Measurements from ENCODE around the gene GRID2. TPM values are rescaled to one million over a fixed set of nuclear protein-coding genes. Genes with fewer than 3 reads are reported as not detected.

GRID2 gene
- total and polyA plus RNA-seq, 4 donors = under 0.01 to 0.02 TPM; not detected in 2

GRCh38 chr4:92257931-92258857, 45.6 kb upstream of the GRID2 start:
- no peaks in the 10 kb centered on the region for H3K36me3 ChIP-seq (ENCODE audit: control insufficient read depth in 4 of 4, insufficient read depth in 3 of 4, low read depth in 1 of 4, low read length in 3 of 4)
- H3K4me3 ChIP-seq (ENCODE audit: low read depth in 1 of 3, low read length in 3 of 3) = no peak overlapping the region
- H3K27me3 ChIP-seq (ENCODE audit: control insufficient read depth in 4 of 4, insufficient read depth in 4 of 4, low read length in 3 of 4) = peaks cover 0 to 8% (median 0%) of the 10 kb centered on the region in 4 donors
- H3K9ac ChIP-seq (ENCODE audit: low read depth in 1 of 2, low read length in 2 of 2) = no peak overlapping the region
- no peak overlapping the region for H3K27ac ChIP-seq (ENCODE audit: low read depth in 1 of 2, low read length in 2 of 2)
- DNase-seq (ENCODE audit: low spot score) = no peak
- TF ChIP-seq, protein P1, sequence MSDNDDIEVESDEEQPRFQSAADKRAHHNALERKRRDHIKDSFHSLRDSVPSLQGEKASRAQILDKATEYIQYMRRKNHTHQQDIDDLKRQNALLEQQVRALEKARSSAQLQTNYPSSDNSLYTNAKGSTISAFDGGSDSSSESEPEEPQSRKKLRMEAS (IDR thresholded peaks at IDR 0.05) = no peak
- TF ChIP-seq FOXA2 (IDR thresholded peaks at IDR 0.05) = no peak
- no peak for TF ChIP-seq HNF4G (IDR thresholded peaks at IDR 0.05)
- TF ChIP-seq GABPA (IDR thresholded peaks at IDR 0.05 in 1 of 2, conservative IDR thresholded peaks at IDR 0.05 in 1 of 2) = no peak
- no peak for TF ChIP-seq JUND (IDR thresholded peaks at IDR 0.05)
- no peak for TF ChIP-seq HNF4A (conservative IDR thresholded peaks at IDR 0.05)
- no peak for TF ChIP-seq SP1 (IDR thresholded peaks at IDR 0.05)
- WGBS = 6% methylated on average over 1 of the region's 1 CpG
- H3K4me1 ChIP-seq (ENCODE audit: control insufficient read depth in 4 of 4, insufficient read depth in 4 of 4, low read length in 3 of 4) = no peaks in the 10 kb centered on the region
- H3K9me3 ChIP-seq (ENCODE audit: control insufficient read depth in 4 of 4, low read length in 3 of 4) = peaks cover 0 to 6% (median 2%) of the 10 kb centered on the region in 4 donors

DNA sequence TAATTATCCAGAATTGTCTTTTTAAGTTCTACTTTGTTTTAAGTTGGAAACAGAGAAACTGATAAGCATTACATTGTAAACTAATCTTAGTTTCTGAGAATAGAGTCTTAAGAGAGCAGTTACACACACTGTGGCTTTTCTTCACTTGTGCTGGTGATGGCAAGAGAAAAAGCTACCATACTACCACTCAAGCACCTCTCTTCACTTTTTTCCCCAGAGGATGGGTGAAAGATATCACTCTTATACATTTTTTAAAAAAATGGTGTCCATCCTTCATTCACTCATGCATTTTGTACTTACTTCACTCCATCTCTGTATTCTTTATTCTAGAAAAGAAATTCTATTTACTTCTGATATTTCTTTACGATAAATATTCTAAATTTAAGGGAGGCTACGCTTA, 42.5 kb upstream of the GRID2 start:
- H3K4me3 ChIP-seq (ENCODE audit: low read depth in 1 of 3, low read length in 3 of 3) = no peak overlapping the region
- no peak overlapping the region for H3K9ac ChIP-seq (ENCODE audit: low read depth in 1 of 2, low read length in 2 of 2)
- DNase-seq (ENCODE audit: low spot score) = no peak
- TF ChIP-seq SP1 (IDR thresholded peaks at IDR 0.05) = no peak
- no peak for TF ChIP-seq FOXA1 (IDR thresholded peaks at IDR 0.05)
- TF ChIP-seq REST (IDR thresholded peaks at IDR 0.05) = no peak
- TF ChIP-seq ZBTB33 (IDR thresholded peaks at IDR 0.05) = no peak
- 89% methylated on average over 2 of the region's 2 CpGs for WGBS
- peaks cover 0 to 4% (median 0%) of the 10 kb centered on the region in 4 donors for H3K27me3 ChIP-seq (ENCODE audit: control insufficient read depth in 4 of 4, insufficient read depth in 4 of 4, low read length in 3 of 4)
- H3K27ac ChIP-seq (ENCODE audit: low read depth in 1 of 2, low read length in 2 of 2) = no peak overlapping the region
- H3K36me3 ChIP-seq (ENCODE audit: control insufficient read depth in 4 of 4, insufficient read depth in 3 of 4, low read depth in 1 of 4, low read length in 3 of 4) = no peaks in the 10 kb centered on the region
- H3K4me1 ChIP-seq (ENCODE audit: control insufficient read depth in 4 of 4, insufficient read depth in 4 of 4, low read length in 3 of 4) = no peaks in the 10 kb centered on the region
- H3K9me3 ChIP-seq (ENCODE audit: control insufficient read depth in 4 of 4, low read length in 3 of 4) = peaks cover 0 to 5% (median 0%) of the 10 kb centered on the region in 4 donors

DNA sequence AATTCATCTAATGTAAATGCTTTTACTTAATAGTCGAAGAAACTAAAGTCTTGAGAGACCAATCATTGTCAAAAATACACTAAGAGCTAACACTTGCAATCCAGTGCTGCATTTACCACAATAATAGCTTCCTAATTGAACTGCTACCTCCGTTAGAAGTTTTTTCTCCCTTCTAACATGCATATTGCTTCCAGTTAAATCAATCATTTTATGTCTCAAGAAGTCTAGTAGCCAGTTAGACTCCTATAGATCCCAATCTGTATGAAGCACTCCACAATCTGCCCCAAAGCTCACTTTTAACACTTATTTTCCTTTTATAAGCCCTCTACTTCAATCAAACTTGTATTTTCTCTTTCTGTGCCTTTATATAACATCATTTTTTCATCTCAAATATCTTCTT, 41.4 kb upstream of the GRID2 start:
- DNase-seq (ENCODE audit: low spot score) = no peak
- Histone ChIP-seq H3K36me3 (ENCODE audit: control insufficient read depth in 4 of 4, insufficient read depth in 3 of 4, low read depth in 1 of 4, low read length in 3 of 4) (no peaks in the 10 kb centered on the region), H3K4me1 (ENCODE audit: control insufficient read depth in 4 of 4, insufficient read depth in 4 of 4, low read length in 3 of 4) (no peaks in the 10 kb centered on the region), H3K27me3 (ENCODE audit: control insufficient read depth in 4 of 4, insufficient read depth in 4 of 4, low read length in 3 of 4) (no peaks in the 10 kb centered on the region), H3K4me3 (ENCODE audit: low read depth in 1 of 3, low read length in 3 of 3) (no peak overlapping the region), H3K27ac (ENCODE audit: low read depth in 1 of 2, low read length in 2 of 2) (no peak overlapping the region), H3K9ac (ENCODE audit: low read depth in 1 of 2, low read length in 2 of 2) (no peak overlapping the region), H3K9me3 (ENCODE audit: control insufficient read depth in 4 of 4, low read length in 3 of 4) (no peaks in the 10 kb centered on the region)
- WGBS = 50% methylated on average over 2 of the region's 2 CpGs
- TF ChIP-seq, protein P2, sequence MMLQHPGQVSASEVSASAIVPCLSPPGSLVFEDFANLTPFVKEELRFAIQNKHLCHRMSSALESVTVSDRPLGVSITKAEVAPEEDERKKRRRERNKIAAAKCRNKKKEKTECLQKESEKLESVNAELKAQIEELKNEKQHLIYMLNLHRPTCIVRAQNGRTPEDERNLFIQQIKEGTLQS (IDR thresholded peaks at IDR 0.05) = no peak
- TF ChIP-seq ZBTB33 (IDR thresholded peaks at IDR 0.05) = no peak
- TF ChIP-seq, protein P3, sequence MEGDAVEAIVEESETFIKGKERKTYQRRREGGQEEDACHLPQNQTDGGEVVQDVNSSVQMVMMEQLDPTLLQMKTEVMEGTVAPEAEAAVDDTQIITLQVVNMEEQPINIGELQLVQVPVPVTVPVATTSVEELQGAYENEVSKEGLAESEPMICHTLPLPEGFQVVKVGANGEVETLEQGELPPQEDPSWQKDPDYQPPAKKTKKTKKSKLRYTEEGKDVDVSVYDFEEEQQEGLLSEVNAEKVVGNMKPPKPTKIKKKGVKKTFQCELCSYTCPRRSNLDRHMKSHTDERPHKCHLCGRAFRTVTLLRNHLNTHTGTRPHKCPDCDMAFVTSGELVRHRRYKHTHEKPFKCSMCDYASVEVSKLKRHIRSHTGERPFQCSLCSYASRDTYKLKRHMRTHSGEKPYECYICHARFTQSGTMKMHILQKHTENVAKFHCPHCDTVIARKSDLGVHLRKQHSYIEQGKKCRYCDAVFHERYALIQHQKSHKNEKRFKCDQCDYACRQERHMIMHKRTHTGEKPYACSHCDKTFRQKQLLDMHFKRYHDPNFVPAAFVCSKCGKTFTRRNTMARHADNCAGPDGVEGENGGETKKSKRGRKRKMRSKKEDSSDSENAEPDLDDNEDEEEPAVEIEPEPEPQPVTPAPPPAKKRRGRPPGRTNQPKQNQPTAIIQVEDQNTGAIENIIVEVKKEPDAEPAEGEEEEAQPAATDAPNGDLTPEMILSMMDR (IDR thresholded peaks at IDR 0.05; ENCODE audit: low read depth, low read length, missing input control) = no peak
- no peak for TF ChIP-seq HNF4G (IDR thresholded peaks at IDR 0.05)
- no peak for TF ChIP-seq FOXA1 (IDR thresholded peaks at IDR 0.05)
- TF ChIP-seq, protein P1 (IDR thresholded peaks at IDR 0.05) = no peak

Measured in liver (tissue), 9 donors.